Endothelial cell of umbilical vein (primary cell): Measurements from ENCODE around the gene AZGP1. TPM values are rescaled to one million over a fixed set of nuclear protein-coding genes. Genes with fewer than 3 reads are reported as not detected.

Experiments
- BruUV-seq: library from RNA; stranded (reverse); fragments of 400-500 nt; replicated peaks from 2 replicates; lab custom pipeline; 2021; lab: Mats Ljungman, UMichigan
- CTCF ChIA-PET: fragments of 300-600, 350-600 bp; sonication (Branson Sonifier 250); formaldehyde crosslinking; loops from one replicate; lab custom pipeline; 2021; ENCODE audit warnings: antibody characterized with exemption, inconsistent platforms; lab: Charles Lee
- POLR2A ChIA-PET: fragments of 300-600, 350-600 bp; sonication (Branson Sonifier 250); formaldehyde crosslinking; loops from one replicate; lab custom pipeline; 2021; ENCODE audit warnings: antibody characterized with exemption, inconsistent platforms; lab: Charles Lee
- DNase-seq: peaks from one replicate; pipeline ENCODE4 v3.0.0-alpha.2; 2011; ENCODE audit warnings: low read depth, low spot score
- FAIRE-seq: peaks from 2 replicates; lab custom pipeline; 2011; peaks lifted over from hg19 to GRCh38; lab: Jason Lieb, UNC
- H2AFZ ChIP-seq: 2 replicates; pipeline ENCODE4 v1.6.0; 2012; ENCODE audit warnings: low read depth, low read length, control low read depth, inconsistent platforms
- H3K27ac ChIP-seq: 2 replicates; pipeline ENCODE4 v1.5.1; 2011; ENCODE audit warnings: low read depth, mild to moderate bottlenecking, control low read depth, low read length, moderate library complexity; ENCODE audit not compliant: insufficient read depth
- H3K27me3 ChIP-seq, 2 experiments: 2 replicates each; pipeline versions ENCODE4 v1.6.0 to v1.6.1; 2011; ENCODE audit warnings: low read length in 2 of 2, mixed read lengths in 1 of 2; ENCODE audit not compliant: control insufficient read depth in 2 of 2, insufficient read depth in 2 of 2
- H3K36me3 ChIP-seq, 2 experiments: 2 replicates in 1 of 2; 3 replicates in 1 of 2; pipeline ENCODE4 v1.5.1; 2011; ENCODE audit warnings: low read length in 2 of 2, mild to moderate bottlenecking in 1 of 2, moderate library complexity in 1 of 2; ENCODE audit not compliant: control insufficient read depth in 2 of 2, insufficient read depth in 2 of 2; ENCODE audit errors: extremely low read depth in 1 of 2
- H3K4me1 ChIP-seq: 3 replicates; pipeline ENCODE4 v1.5.1; 2011; ENCODE audit warnings: mild to moderate bottlenecking, low read length; ENCODE audit not compliant: control insufficient read depth, insufficient read depth; ENCODE audit errors: extremely low read depth
- H3K4me2 ChIP-seq: 2 replicates; pipeline ENCODE4 v1.6.1; 2011; ENCODE audit warnings: low read length, control low read depth, mixed read lengths; ENCODE audit not compliant: insufficient read depth
- H3K4me3 ChIP-seq, 3 experiments: fragments of 200-600 bp in 1 of 3; sonication (generic), shearing (Covaris generic) in 1 of 3; replicated peaks in 1 of 3; 2 replicates each; pipeline ENCODE4 v1.5.1; 2011 to 2016; ENCODE audit warnings: control low read depth in 3 of 3, low read length in 3 of 3, mild to moderate bottlenecking in 2 of 3, inconsistent platforms in 1 of 3, low read depth in 1 of 3, moderate library complexity in 1 of 3; ENCODE audit not compliant: insufficient read depth in 1 of 3
- H3K79me2 ChIP-seq: 2 replicates; pipeline ENCODE4 v1.6.0; 2012; ENCODE audit warnings: low read length, inconsistent platforms; ENCODE audit not compliant: control insufficient read depth, insufficient read depth
- H3K9ac ChIP-seq: replicated peaks from 2 replicates; pipeline ENCODE3; 2011; ENCODE audit warnings: low read length, control low read depth; ENCODE audit not compliant: insufficient read depth; ENCODE audit errors: extremely low read depth
- H3K9me1 ChIP-seq: replicated peaks from 3 replicates; pipeline ENCODE4 v1.6.0; 2011; ENCODE audit warnings: mild to moderate bottlenecking, low read length; ENCODE audit not compliant: control insufficient read depth, insufficient read depth; ENCODE audit errors: extremely low read depth
- H3K9me3 ChIP-seq: replicated peaks from 2 replicates; pipeline ENCODE4 v1.5.1; 2012; ENCODE audit warnings: low read length, inconsistent platforms; ENCODE audit not compliant: control insufficient read depth, insufficient read depth
- H4K20me1 ChIP-seq: replicated peaks from 2 replicates; pipeline ENCODE3; 2011; ENCODE audit warnings: mild to moderate bottlenecking, low read length; ENCODE audit not compliant: control insufficient read depth, insufficient read depth; ENCODE audit errors: extremely low read depth
- CTCF ChIP-seq, 2 donors: IDR thresholded peaks; 1 replicate in 1 of 2; 2 replicates in 1 of 2; pipeline ENCODE4 v1.5.1; 2011; ENCODE audit warnings: low read length in 2 of 2, mild to moderate bottlenecking in 2 of 2, moderate library complexity in 2 of 2, control low read depth in 1 of 2, inconsistent platforms in 1 of 2, low read depth in 1 of 2; ENCODE audit not compliant: insufficient read depth in 1 of 2; ENCODE audit errors: extremely low read depth in 1 of 2
- EZH2 ChIP-seq: IDR thresholded peaks from 2 replicates; pipeline ENCODE4 v1.6.1; 2012; ENCODE audit warnings: borderline replicate concordance, low read depth, mild to moderate bottlenecking, moderate library complexity, low read length, inconsistent platforms; ENCODE audit not compliant: severe bottlenecking
- FOS ChIP-seq: IDR thresholded peaks from 2 replicates; pipeline ENCODE4 v1.6.1; 2011; ENCODE audit warnings: mild to moderate bottlenecking, low read length, moderate library complexity, borderline replicate concordance; ENCODE audit not compliant: insufficient read depth
- GATA2 ChIP-seq: IDR thresholded peaks from 2 replicates; pipeline ENCODE4 v1.7.0; 2011; ENCODE audit warnings: low read depth, mild to moderate bottlenecking, moderate library complexity, mixed read lengths, low read length; ENCODE audit not compliant: insufficient read length, insufficient read depth
- JUN ChIP-seq: IDR thresholded peaks from 2 replicates; pipeline ENCODE4 v1.6.1; 2011; ENCODE audit warnings: borderline replicate concordance, low read depth; ENCODE audit not compliant: insufficient read length, insufficient read depth
- MAX ChIP-seq: IDR thresholded peaks from 2 replicates; pipeline ENCODE4 v1.6.1; 2011; ENCODE audit not compliant: insufficient read depth, insufficient read length
- MYC ChIP-seq: IDR thresholded peaks from one replicate; pipeline ENCODE4 v1.6.1; 2011; ENCODE audit warnings: mild to moderate bottlenecking, low read depth, low read length
- POLR2A ChIP-seq: IDR thresholded peaks from 2 replicates; pipeline ENCODE4 v1.6.1; 2012; ENCODE audit warnings: low read depth, mild to moderate bottlenecking, control low read depth, low read length
- POLR2AphosphoS5 ChIP-seq: IDR thresholded peaks from 2 replicates; pipeline ENCODE4 v1.6.1; 2012; ENCODE audit warnings: low read depth, mild to moderate bottlenecking, control low read depth, low read length, moderate library complexity; ENCODE audit not compliant: insufficient read depth
- dilution Hi-C: fragments of 300-500 bp; cut with MboI; formaldehyde crosslinking; loops from one replicate; pipeline ENCODE4 v1.15.0; 2019; ENCODE audit warnings: low sequenced_read_pairs; ENCODE audit not compliant: extremely low pct_ligation_motif_present
- intact Hi-C: fragments of 100-400 bp; cut with micrococcal nuclease; formaldehyde crosslinking; loops from one replicate; pipeline ENCODE4 v1.10.0; 2022
- polyA plus RNA-seq, 4 experiments: library from polyadenylated mRNA; depleted of rRNA in 3 of 4; stranded (reverse) in 3 of 4; unstranded in 1 of 4; fragments of >200 nt; gene quantifications; 2 replicates each; pipeline versions ENCODE4 v1.2.1 to v1.2.3, GENCODE V29; 2011 to 2012; ENCODE audit warnings: missing spikeins in 1 of 4
- total RNA-seq: library from RNA; stranded (reverse); gene quantifications from 2 replicates; pipeline ENCODE4 v1.2.3, GENCODE V29; 2021

The AZGP1 gene
- total and polyA plus RNA-seq, 2 donors (not counting 3 experiments of a cell fraction or from before 2014, with no cell fraction given): not detected

GRCh38 chr7:99994819-99995218 lies 19.0 kb upstream of the AZGP1 start:
- no peak overlapping the region for H3K9ac ChIP-seq
- H3K27me3 ChIP-seq: peaks cover 0 to 2% of the 10 kb centered on the region in 2 experiments
- H3K4me1 ChIP-seq: no peaks in the 10 kb centered on the region
- no TSS peak for BruUV-seq
- no peaks in the 10 kb centered on the region for H3K9me3 ChIP-seq
- H3K4me3 ChIP-seq: no peak overlapping the region
- H3K36me3 ChIP-seq: no peaks in the 10 kb centered on the region
- no peak overlapping the region for H3K4me2 ChIP-seq
- CTCF ChIA-PET: interaction anchor here (1.1 to 9.6 kb wide), 13 partner anchors 8 to 138 kb away, joined by 3 to 158 read pairs (median 7); partner anchors contain the start of genes COPS6, ZKSCAN1 and ZSCAN21
- dilution Hi-C loops (no loop called here), intact Hi-C loops (loop anchor here (1.0 to 5.0 kb wide), 3 partner anchors 58 to 132 kb away; partner anchors contain the start of genes MBLAC1 and ZNF3)
- H3K27ac ChIP-seq: no peak overlapping the region
- FAIRE-seq: no peak
- H3K9me1 ChIP-seq: no peaks in the 10 kb centered on the region
- H2AFZ ChIP-seq: no peak overlapping the region
- DNase-seq: no peak
- no peaks in the 10 kb centered on the region for H4K20me1 ChIP-seq
- no peaks in the 10 kb centered on the region for H3K79me2 ChIP-seq
- POLR2A ChIA-PET: no interaction called here
- TF ChIP-seq GATA2: no peak
- no peak for TF ChIP-seq MAX
- no peak for TF ChIP-seq MYC
- no peak for TF ChIP-seq POLR2AphosphoS5
- TF ChIP-seq JUN: no peak
- no peak for TF ChIP-seq FOS
- no peak for TF ChIP-seq POLR2A
- no peak for TF ChIP-seq EZH2
- TF ChIP-seq CTCF (IDR thresholded peaks at IDR 0.05; ENCODE audit: extremely low read depth in 1 of 2, insufficient read depth in 1 of 2, low read depth in 1 of 2, low read length in 2 of 2): no peak
